ENCODE data around the gene G0S2. TPM values are rescaled to one million over a fixed set of nuclear protein-coding genes. Genes with fewer than 3 reads are reported as not detected.

Gene G0S2
- total and polyA plus RNA-seq, 10 of the 15 experiments (the other 5 are each of a cell fraction or from before 2014, with no cell fraction given): 0.07 to 0.51 (median 0.23) TPM

- Histone ChIP-seq H2AFZ (ENCODE audit: control insufficient read depth, low read depth, low read length) (no peak overlapping the region), H3K4me3 (no peak overlapping the region), H3K4me1 (ENCODE audit: control insufficient read depth, insufficient read depth, low read length) (no peaks in the 10 kb centered on the region), H3K79me2 (ENCODE audit: control insufficient read depth, insufficient read depth, low read length) (no peaks in the 10 kb centered on the region), H3K27ac (ENCODE audit: control insufficient read depth, insufficient read depth) (no peak overlapping the region), H3K4me2 (ENCODE audit: control insufficient read depth, insufficient read depth) (no peak overlapping the region), H3K36me3 (ENCODE audit: control insufficient read depth in 2 of 2, insufficient read depth in 2 of 2, low read length in 1 of 2) (no peaks in the 10 kb centered on the region), H3K9me3 (replicated peaks; ENCODE audit: control insufficient read depth, insufficient read depth, low read length) (no peaks in the 10 kb centered on the region), H4K20me1 (ENCODE audit: control insufficient read depth, insufficient read depth) (no peaks in the 10 kb centered on the region), H3K27me3 (replicated peaks in 1 of 2; ENCODE audit: control insufficient read depth in 2 of 2, insufficient read depth in 2 of 2, low read length in 1 of 2) (no peaks in the 10 kb centered on the region), H3K9ac (ENCODE audit: control insufficient read depth, insufficient read depth, low read length) (no peak overlapping the region)
- CTCF ChIA-PET: interaction anchor here (0.6 kb wide), 1 partner anchor 35 kb away, joined by 3 read pairs; the partner anchor contains the start of gene G0S2
- 4% methylated on average over 2 of the region's 2 CpGs for WGBS (ENCODE audit: insufficient coverage, insufficient replicate concordance, low lambda C conversion rate, missing lambda C conversion rate)
- SMC1A ChIA-PET (ENCODE audit: uncharacterized antibody, unreplicated experiment): no interaction called here
- DNase-seq (ENCODE audit: low read depth, low spot score) (no peak), FAIRE-seq (no peak), ATAC-seq (peak; percentile 71)
- RAD21 ChIA-PET (ENCODE audit: unreplicated experiment): no interaction called here
- BruUV-seq (replicated peaks): no TSS peak
- POLR2A ChIA-PET: no interaction called here
- intact Hi-C loops (cut with micrococcal nuclease; ENCODE audit: unreplicated experiment): no loop called here
- TF ChIP-seq SIX5 (IDR thresholded peaks at IDR 0.05; ENCODE audit: low read depth, low read length, severe bottlenecking) (no peak), ATF3 (IDR thresholded peaks at IDR 0.05; ENCODE audit: borderline replicate concordance, extremely low read depth, low read depth, low read length) (no peak), BCL3 (IDR thresholded peaks at IDR 0.05; ENCODE audit: borderline replicate concordance, insufficient read depth, low read depth, low read length, poor library complexity, severe bottlenecking) (peak; percentile 32)
- in situ Hi-C loops (cut with MboI): no loop called here
These were observed 34.9 kb downstream of the G0S2 start for GRCh38 chr1:209710093-209710492.

GRCh38 chr1:209710847-209711246, 35.6 kb downstream of the G0S2 start:
- intact Hi-C loops (cut with micrococcal nuclease; ENCODE audit: unreplicated experiment): no loop called here

More at GRCh38 chr1:209710847-209711246, 35.6 kb downstream of the G0S2 start:
- DNase-seq (ENCODE audit: low read depth, low spot score) (no peak), FAIRE-seq (no peak), ATAC-seq (no peak)
- ChIA-PET RAD21 (ENCODE audit: unreplicated experiment) (no interaction called here), POLR2A (no interaction called here), SMC1A (ENCODE audit: uncharacterized antibody, unreplicated experiment) (no interaction called here), CTCF (no interaction called here)
- no peak overlapping the region for H3K4me2 ChIP-seq (ENCODE audit: control insufficient read depth, insufficient read depth)
- H3K4me3 ChIP-seq: no peak overlapping the region
- no peaks in the 10 kb centered on the region for H3K79me2 ChIP-seq (ENCODE audit: control insufficient read depth, insufficient read depth, low read length)
- TF ChIP-seq ZNF24 (IDR thresholded peaks at IDR 0.05): no peak
- no peak overlapping the region for H3K27ac ChIP-seq (ENCODE audit: control insufficient read depth, insufficient read depth)
- H3K9ac ChIP-seq (ENCODE audit: control insufficient read depth, insufficient read depth, low read length): no peak overlapping the region
- H3K9me3 ChIP-seq (replicated peaks; ENCODE audit: control insufficient read depth, insufficient read depth, low read length): no peaks in the 10 kb centered on the region
- H3K4me1 ChIP-seq (ENCODE audit: control insufficient read depth, insufficient read depth, low read length): no peaks in the 10 kb centered on the region
- H2AFZ ChIP-seq (ENCODE audit: control insufficient read depth, low read depth, low read length): no peak overlapping the region
- H3K36me3 ChIP-seq (ENCODE audit: control insufficient read depth in 2 of 2, insufficient read depth in 2 of 2, low read length in 1 of 2): no peaks in the 10 kb centered on the region
- in situ Hi-C loops (cut with MboI): no loop called here
- no peaks in the 10 kb centered on the region for H3K27me3 ChIP-seq (replicated peaks in 1 of 2; ENCODE audit: control insufficient read depth in 2 of 2, insufficient read depth in 2 of 2, low read length in 1 of 2)
- WGBS (ENCODE audit: insufficient coverage, insufficient replicate concordance, low lambda C conversion rate, missing lambda C conversion rate): 75% methylated on average over 3 of the region's 3 CpGs
- BruUV-seq (replicated peaks): no TSS peak
- H4K20me1 ChIP-seq (ENCODE audit: control insufficient read depth, insufficient read depth): no peaks in the 10 kb centered on the region

All from GM12878 (cell line).